T-helper 22 cell (primary cell): ENCODE measurements around the gene SRRM3.
"Not testable (repeated sequence)": the region's sequence is repeated elsewhere in the genome, so short reads cannot be mapped to it uniquely, and the experiment has no call there.

Experiments used
- DNase-seq: peaks from one replicate; pipeline ENCODE4 v3.0.0-alpha.2; 2020; ENCODE audit warnings: low read depth

Gene SRRM3

DNA sequence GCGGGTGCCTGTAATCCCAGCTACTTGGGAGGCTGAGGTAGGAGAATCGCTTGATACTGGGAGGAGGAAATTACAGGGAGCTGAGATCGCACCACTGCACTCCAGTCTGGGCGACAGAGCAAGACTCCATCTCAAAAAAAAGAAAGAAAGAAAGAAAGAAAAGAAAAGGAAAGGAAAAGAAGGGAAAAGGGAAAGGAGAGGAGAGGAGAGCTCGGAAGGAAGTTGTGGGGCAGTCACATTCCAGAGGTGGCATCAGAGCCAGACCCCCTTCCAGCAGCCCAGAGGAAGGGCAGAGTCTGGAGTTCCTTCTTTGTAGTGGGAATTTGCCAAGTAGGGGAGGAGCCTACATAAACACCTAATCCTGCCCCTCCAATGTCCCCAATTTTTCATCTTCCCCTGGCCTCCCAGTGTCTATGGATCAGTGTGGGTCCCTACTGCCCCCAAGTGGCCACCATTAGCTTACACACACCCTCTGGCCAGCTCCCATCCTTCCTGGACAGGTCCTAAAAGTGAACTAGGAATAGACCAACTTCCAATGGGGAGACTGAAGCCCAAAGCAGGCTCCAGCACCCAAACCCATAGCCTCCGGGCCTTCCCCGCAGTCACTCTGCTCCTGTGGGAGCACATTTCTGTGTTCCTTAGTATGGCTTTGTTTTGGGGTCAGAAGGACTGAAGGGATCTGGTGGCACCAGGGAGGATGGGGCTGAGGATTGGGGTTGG lies 61.1 kb downstream of the SRRM3 start:
- DNase-seq = no peak

DNA sequence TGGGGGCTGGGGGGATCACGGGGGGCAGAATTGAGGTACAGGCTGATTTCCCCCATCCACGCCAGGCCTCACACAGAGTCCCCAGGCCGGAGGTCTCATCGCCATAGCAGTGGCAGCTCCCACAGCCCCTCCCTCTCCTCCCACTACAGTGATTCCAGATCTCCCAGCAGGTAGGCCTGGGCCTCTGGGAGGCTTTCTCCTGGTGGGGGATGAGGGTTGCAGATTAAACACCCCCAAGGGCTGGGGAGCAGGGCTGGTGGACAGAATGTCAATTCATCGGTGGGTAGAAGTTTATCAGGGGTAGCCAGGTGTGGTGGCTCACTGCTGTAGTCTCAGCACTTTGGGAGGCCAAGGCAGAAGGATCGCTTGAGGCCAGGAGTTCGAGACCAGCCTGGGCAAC lies 63.6 kb downstream of the SRRM3 start:
- DNase-seq = no peak

DNA sequence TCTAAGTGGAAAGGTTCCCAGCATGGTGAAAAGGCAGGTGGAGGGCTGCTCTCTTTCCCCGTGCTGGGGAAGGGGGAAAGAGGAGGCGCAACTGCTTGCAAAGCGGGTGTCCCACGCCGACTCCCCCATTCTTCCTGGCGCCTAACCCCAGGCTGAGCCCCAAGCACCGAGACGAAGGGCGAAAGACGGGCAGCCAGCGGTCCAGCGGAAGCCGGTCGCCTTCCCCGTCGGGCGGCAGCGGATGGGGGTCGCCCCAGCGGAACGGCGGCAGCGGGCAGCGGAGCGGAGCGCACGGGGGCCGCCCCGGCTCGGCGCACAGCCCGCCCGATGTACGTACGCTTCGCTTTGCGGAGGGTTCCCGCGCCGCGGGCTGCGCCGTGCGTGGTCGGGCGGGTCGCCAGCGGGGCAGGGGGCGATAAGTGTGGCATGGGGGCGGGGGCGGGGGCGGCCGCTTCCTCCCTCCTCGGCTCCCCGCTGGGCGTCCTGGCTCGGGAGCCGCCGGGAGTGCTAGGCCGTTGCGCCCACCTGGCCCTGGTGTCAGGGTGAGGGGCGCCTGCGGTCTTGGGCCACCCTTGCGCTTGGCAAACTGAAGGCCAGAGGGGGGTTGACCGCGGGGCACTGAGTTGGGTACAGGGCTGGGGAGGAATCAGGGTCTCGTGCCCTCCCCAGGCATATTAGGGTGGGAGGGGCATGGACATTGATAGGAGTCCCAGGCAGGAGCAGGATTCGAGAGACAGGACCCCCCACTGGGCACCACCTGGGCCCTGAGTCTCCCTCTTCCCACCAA lies 65.6 kb downstream of the SRRM3 start:
- no peak for DNase-seq

DNA sequence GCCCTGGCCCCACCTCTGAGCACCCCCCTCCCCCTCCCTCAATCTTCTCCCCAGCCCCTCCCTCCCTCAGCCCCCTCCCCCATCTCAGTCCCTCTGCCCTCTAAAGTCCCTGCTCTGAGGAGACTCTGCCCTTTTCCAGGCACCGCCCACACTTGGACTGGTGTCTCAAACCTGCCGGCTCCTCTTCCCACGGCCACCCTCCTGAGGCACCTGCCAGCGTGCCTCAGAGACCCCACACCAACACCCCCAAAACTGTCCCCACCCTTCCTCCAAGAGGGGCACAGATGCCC lies 66.1 kb downstream of the SRRM3 start:
- no peak for DNase-seq

DNA sequence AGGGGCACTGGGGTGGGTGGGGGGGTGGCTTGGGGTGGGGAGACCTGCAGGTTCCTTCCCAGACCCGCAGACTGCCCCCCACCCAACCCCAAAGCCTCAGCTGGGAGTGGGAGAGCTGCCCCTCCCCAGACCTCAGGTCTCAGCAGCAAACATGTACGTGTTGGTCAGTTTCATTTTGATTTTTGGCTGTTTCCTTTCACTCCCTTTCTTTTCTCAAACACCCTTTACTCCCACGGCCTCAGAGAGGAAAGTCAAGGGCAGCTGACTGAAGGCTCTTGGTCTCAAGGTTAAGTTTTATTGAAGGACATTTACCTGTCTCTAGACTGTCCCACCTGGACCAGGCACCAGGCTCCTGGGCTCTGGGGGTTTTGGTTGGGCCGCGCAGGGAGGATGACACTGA lies 66.7 kb downstream of the SRRM3 start:
- no peak for DNase-seq

DNA sequence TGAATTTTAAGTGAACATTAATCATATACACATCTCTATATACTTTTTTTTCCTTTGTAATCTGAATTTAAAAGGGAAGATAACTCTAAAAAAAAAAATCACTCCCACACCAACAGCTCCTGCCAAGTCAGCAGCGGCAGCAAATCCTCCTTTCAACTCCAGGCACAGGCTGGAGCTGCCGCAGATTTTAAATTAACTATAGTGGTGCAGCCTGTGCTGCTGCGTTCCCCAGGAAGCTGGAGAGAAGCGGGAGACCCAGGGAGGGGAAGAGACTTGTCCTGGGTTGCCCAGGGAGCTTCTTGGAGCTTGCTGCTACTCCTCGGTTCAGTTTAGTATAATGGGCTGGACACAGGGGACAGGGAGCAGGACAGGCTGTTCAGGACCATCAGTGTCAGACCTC lies 68.2 kb downstream of the SRRM3 start:
- DNase-seq = no peak

DNA sequence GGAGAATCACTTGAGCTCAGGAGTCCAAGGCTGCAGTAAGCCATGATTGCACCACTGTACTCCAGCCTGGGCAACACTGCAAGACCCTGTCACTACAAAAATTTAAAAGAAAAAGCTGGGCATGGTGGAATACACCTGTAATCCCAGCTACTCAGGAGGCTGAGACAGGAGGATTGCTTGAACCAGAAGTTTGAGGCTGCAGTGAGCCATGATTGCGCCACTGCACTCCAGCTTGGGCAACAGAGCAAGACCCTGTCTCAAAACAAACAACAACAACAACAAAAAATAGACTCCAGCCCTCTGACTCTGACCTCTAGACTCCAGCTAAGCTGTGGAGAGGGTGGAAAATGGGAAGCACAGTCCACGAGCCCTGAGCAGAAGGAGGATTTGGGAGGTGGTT lies 69.7 kb downstream of the SRRM3 start:
- DNase-seq = not testable (repeated sequence)

DNA sequence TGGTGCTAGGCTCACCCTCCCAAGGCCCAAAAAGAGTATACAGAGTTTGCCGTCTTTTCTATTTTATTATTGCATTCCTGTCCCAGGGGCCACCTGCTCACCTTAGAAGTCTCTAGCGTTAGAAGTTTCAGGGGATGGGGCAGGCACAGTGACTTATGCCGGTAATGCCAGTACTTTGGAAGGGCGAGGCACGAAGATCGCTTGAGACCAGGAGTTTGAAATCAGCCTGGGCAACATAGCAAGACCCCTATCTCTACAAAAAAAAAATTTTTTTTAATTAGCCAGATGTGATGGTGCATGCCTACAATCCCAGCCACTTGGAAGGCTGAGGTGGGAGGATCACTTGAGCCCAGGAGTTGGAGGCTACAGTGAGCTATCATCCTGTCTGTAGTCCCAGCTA lies 70.4 kb downstream of the SRRM3 start:
- DNase-seq = no peak

DNA sequence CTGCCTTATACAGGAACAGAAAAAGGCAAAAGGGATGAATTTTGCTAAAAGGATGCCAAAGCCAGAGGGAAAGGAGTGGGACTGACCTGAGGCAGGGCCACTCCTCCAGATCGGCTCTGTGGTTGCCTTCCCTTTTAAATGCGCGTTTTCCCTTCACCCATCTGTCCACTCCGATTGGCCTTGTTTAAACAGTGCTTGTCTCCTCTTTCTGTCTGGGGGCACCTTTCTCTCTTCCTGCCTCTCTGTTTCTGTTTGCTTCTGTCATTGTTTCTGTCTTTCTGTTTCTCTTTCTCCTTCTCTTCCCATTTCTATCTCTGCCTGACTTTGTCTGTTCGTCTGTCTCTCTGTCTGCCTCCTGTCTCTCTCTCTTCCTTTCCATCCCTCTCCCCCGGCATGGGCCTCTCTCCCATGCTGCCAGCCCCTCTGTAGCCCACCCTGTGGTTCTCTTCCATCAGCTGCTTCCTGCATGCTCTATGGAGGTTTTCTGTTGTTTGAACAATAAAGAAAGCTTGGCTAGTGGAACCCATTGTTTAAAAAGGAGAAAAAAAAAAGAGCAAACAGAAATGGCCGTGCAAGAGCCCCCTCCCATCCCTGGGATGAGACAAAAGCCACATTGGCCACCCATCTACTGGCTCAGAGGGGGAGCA lies 71.3 kb downstream of the SRRM3 start:
- no peak for DNase-seq

DNA sequence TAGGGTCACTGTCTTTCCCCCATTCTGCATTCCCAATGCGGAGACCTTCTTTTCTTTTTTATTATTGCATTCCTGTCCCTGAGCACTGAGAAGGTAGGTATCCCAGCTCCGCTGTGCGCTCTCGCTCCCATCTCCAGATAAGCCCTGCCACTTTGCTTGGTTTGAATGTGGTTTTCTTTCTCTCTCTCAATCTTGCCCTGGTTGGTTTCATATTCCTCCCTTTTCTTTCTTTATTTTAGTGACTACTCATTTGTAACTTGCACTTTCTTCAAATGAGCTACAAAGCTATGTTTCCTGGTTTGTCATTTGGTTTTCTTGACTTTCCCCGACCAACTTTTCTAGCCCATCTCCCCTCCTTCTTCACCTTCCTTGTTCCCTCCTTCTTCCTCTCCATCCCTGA lies 71.8 kb downstream of the SRRM3 start:
- no peak for DNase-seq

DNA sequence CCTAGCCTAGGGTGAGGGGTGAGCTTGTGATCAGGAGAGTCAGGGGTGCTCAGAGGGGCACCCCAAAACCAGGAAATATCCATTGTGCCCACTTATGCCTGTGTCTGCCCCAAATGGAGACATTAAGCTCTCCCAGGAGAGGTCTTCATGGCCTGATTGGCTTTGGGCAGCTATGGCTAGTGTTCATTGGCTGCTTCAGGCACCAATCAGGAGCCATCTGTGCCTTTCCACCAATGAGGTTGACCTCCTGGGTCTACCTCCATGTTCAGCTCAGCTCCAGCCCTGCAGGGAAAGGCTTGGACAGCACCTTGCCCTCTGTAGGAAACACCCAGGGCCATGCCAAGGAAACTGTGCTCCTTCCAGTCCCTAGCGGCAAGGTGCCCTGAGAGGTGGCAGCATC lies 76.8 kb downstream of the SRRM3 start:
- no peak for DNase-seq

DNA sequence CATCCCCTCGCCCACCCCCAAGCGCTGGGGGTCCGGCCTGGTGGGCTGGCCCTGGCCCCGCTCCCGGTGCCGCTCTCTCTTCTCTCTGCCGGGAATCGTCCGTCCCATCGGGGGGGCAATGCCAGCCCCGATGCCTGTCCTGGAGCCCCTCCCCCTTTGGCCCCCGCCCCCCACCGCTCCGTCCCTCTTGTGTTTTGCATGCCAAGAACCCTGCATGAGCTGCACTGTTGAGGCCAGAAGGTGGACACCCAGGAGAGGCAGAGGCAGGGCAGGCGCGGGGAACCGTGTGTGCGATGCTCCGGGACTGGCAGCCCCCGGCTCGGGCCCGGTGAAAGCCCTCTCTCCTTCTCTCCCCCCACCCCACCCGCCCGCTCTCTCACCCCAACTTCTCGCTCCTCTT lies 78.7 kb downstream of the SRRM3 start:
- DNase-seq = no peak

DNA sequence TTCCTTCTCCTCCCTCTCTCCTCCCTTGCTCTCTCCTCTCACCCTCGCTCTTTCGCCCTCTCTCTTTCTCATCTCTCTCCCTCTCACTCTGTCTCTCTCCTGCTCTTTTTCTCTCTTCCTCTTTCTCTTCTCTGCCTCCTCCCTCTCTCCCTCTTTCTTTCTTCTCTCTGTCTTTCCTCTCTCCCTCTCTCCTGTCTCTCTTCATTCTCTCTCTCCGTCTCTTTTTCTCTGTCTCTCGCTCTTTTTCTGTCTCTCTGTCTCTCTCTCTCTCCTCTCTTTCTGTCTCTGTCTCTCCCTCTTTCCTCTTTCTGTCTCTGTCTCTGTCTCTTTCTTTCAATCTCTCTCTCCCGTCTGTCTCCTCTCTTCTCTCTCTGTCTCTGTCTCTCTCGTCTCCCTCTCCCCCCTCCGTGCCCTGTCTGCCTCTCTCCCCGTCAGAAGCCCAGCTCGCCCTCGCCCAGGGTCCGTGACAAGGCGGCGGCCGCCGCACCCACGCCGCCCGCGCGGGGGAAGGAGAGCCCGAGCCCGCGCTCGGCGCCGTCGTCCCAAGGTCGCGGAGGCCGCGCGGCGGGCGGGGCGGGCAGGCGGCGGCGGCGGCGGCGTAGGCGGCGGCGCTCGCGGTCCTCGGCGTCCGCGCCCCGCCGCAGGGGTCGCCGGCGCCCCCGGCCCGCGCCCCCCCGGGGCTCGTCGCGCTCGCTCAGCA lies 79.5 kb downstream of the SRRM3 start:
- no peak for DNase-seq

DNA sequence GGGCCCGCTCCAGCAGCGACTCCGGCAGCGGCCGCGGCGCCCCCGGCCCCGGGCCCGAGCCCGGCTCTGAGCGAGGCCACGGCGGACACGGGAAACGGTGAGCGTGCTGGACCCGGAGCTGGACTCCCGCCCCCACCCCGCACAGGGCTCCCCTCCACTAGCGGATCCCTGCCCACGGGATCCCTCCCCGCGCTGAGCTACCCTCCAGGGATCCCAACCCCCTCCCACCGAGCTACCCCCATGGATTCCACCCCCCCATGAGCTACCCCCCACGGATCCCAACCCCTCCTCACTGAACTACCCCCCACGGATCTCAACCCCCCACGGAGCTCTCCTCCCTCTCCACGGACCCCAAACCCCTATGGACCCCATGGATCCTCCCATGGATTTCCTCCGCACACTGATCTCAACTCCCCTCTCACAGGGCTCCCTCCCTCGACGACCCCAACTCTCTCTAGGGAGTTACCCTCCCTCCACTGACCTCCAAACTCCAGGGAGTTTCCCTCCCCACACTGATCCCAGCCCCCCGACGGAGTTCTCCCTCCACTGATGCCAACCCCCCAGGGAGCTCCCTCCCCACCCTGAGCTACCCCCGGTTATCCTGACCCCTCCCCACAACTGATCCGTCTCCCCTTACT lies 80.1 kb downstream of the SRRM3 start:
- no peak for DNase-seq

DNA sequence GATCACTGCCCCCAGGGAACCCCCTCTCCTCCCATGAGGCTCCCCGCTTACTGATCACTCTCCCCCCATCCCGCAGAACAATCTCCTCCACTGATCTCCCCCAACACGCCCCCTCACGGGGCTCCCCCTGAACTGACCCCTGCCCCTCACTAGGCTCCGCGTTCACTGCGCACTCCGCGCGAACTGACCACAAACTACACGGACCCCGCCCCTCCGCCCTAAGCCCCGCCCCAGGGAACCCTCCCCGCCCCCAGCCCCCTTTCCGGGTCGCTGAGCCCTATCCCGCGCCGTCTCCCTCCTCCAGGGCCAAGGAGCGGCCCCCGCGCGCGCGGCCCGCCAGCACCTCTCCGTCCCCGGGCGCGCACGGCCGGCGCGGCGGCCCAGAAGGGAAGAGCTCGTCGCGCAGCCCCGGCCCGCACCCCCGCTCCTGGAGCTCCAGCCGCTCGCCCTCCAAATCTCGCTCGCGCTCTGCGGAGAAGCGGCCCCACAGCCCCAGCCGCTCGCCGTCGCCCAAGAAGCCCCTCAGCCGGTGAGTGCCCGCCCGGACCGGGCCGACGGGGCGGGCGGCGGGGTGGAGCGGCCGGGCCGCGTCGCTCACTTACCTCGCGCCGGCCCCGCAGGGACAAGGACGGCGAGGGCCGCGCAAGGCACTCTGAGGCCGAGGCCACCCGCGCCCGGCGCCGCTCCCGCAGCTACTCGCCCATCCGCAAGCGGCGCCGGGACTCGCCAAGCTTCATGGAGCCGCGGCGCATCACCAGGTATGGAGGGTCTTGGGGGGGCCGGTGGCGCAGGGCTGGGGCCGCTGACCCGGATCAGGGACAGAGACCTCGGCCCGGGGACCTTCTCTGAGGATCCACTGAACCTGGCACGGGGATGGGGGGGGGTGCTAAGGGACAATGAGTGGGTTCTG lies 80.9 kb downstream of the SRRM3 start:
- no peak for DNase-seq

DNA sequence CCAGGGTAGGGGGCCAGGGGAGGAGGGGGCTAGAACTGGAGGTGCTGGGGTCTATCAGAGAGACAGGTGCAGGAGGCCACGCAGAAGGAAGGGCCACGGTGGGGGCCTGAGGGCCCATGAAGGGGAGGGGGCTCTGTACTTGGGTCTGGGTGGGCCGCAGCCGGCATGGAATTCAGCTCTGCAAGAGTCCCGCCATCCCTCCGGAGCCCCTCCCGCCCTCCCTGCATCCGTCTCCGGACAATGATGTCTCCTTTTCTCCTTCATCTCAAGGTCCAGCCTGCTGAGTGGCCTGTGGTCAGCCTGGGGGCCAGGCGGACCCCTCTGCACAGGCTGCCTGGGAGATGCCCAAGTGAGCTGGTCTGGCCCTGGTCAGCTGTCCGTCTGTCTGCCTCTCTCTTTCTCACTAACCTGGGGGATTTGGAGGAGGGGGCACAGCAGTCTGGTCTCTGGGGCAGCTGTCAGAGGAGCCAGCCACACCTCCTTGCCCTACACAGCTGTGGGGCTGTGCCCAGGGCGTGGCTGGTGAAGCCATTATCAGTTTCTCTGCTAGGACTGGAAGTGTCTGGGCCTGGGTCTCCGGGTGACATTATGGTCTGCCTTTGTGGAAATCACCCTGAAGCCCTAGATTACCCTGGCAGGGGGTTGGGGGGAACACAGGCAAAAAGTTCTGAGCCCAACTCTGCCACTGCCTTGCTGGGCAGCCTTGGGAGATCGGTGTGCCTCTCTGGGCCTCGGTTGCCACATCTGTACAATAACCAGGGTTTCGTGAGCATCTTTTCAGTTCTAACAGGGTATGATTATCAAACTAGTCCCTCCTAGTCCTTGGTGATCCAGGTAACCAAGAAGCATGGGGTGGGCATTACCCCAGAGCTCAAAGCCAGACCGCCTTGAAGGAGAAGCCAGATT lies 81.8 kb downstream of the SRRM3 start:
- no peak for DNase-seq

DNA sequence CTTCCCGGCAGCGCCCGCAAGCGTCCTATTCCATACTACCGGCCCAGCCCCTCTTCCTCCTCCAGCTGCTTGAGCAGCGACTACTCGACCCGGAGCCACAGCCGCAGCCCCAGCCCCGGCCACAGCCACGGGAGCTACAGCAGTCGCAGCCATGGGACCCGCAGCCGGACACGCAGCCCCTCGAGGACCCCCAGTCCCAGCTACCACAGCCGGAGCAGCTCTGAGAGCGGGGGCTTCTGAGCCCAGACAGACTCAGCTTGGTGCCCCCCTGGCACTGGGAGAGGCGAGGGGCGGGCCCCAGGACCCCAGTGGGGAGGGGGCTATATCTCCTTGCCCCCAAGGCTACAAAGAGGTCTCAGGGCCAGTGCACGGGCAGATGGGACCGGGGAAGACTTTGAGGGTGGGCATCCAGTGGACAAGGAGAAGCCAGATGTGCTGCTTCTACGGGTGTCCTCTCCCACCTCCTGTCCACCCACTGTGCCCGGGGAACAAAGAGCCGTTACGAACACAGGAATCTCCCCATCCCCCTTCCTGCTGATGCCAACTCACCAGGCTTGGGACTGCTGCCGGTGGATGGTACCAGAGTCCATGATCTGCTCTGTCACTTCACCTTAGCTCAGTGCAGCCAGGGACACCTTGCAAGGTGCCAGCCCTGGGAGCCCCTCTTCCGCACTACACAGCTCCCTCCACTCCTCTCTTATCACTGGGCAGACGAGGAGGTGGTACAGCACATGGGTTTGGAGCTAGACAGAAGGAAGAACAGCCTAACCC lies 84.1 kb downstream of the SRRM3 start:
- no peak for DNase-seq

DNA sequence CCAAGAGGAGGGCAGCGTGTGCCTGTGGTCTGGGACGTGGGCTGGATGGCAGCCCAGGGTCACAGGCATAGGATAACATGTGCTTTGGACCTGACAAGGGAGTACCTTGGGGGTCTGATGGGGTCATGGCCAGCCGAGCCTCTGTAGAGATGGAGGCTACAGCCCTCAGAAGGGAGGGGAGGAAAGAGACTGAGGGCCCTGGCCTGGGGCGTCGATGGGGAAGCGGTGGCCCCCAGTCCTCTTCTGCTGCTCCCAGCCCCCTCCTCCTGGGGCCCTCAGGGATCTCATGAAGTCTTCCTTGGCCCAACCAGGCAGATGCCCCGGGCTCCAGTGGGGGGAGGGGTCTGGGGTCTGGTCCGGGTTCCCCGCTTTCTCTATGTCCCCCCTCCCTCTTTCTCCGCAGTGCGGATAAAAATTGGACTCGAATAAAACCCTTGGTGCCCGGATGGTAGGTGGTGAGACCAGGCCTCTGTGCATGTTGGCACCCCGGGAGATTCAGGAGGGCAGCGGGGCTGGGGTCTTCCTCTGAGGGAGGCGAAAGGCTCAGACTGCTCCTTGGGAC lies 85.2 kb downstream of the SRRM3 start:
- DNase-seq = no peak

DNA sequence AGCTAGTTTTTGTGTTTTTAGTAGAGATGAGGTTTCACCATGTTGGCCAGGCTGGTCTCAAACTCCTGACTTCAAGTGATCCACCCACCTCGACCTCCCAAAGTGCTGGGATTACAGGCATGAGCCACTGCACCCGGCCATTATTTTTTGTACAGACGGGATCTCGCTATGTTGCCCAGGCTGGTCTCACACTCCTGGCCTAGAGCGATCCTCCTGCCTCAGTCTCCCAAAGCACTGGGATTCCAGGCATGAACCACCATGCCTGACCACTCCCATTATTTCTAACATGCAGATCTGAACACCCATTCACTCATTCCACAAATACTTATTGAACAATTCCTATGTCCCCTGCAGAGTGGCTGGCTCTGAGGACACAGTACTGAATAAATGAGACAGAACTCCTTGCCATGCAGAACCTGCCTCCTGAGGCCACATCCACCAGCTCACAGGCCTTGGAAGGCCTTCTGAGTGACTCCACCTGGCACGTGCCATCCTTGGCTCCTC lies 89.2 kb downstream of the SRRM3 start:
- not testable (repeated sequence) for DNase-seq
